GM18907 (cell line): ENCODE data around the gene CEP120.
"Not testable (repeated sequence)": the region's sequence is repeated elsewhere in the genome, so short reads cannot be mapped to it uniquely, and the experiment has no call there.

Source experiments
- ATAC-seq: cut with Tn5 transposase; IDR thresholded peaks from one replicate; pipeline ENCODE4 v1.9.1; 2021; ENCODE audit warnings: mild to moderate bottlenecking, moderate library complexity; ENCODE audit not compliant: unreplicated experiment

CEP120 gene

GRCh38 chr5:123439709-123440108 is 16.5 kb upstream of the CEP120 start:
- ATAC-seq, result no peak

- ATAC-seq, result no peak
Measured at GRCh38 chr5:123438902-123439301, 15.7 kb upstream of the CEP120 start.

- ATAC-seq, result peak; percentile 90
Measured at GRCh38 chr5:123438244-123438643, 15.0 kb upstream of the CEP120 start.

GRCh38 chr5:123436201-123436600 is 13.0 kb upstream of the CEP120 start:
- no peak for ATAC-seq

- ATAC-seq, result no peak
Measured at GRCh38 chr5:123434796-123435195, 11.6 kb upstream of the CEP120 start.

GRCh38 chr5:123433596-123433995 is 10.4 kb upstream of the CEP120 start:
- ATAC-seq, result no peak

GRCh38 chr5:123430441-123430840 is 7.2 kb upstream of the CEP120 start:
- not testable (repeated sequence) for ATAC-seq

- ATAC-seq, result no peak
Measured at GRCh38 chr5:123429993-123430392, 6.8 kb upstream of the CEP120 start.

GRCh38 chr5:123429221-123429954 is 6.2 kb upstream of the CEP120 start:
- no peak for ATAC-seq

GRCh38 chr5:123428521-123429220 is 5.5 kb upstream of the CEP120 start:
- no peak for ATAC-seq

- no peak for ATAC-seq
Measured at GRCh38 chr5:123427281-123427680, 4.1 kb upstream of the CEP120 start.

- ATAC-seq, result no peak
Measured at GRCh38 chr5:123425431-123425830, 2.2 kb upstream of the CEP120 start.

GRCh38 chr5:123422433-123423277 is 548 bp downstream of the CEP120 start:
- ATAC-seq, result peak; percentile 24

GRCh38 chr5:123421773-123422172 is 1.4 kb downstream of the CEP120 start:
- ATAC-seq, result no peak

GRCh38 chr5:123414974-123415373 is 8.2 kb downstream of the CEP120 start:
- no peak for ATAC-seq

GRCh38 chr5:123412206-123412605 is 11.0 kb downstream of the CEP120 start:
- ATAC-seq, result no peak

- not testable (repeated sequence) for ATAC-seq
Measured at GRCh38 chr5:123401999-123402398, 21.2 kb downstream of the CEP120 start.

GRCh38 chr5:123401320-123401719 is 21.9 kb downstream of the CEP120 start:
- ATAC-seq, result no peak

GRCh38 chr5:123400870-123401291 is 22.3 kb downstream of the CEP120 start:
- not testable (repeated sequence) for ATAC-seq

GRCh38 chr5:123398058-123398733 is 25.0 kb downstream of the CEP120 start:
- ATAC-seq, result peak; percentile 70

GRCh38 chr5:123397538-123397937 is 25.7 kb downstream of the CEP120 start:
- ATAC-seq, result no peak
